KMS-11 (cell line): ENCODE data around the gene SUGCT.
"Not testable (repeated sequence)": the region's sequence is repeated elsewhere in the genome, so short reads cannot be mapped to it uniquely, and the experiment has no call there.

Experiments
- H2AFZ ChIP-seq: fragments of 200-600 bp; sonication (generic); 2 replicates; pipeline ENCODE4 v1.6.1; 2016; ENCODE audit warnings: antibody characterized with exemption, mixed run types, low read depth
- H3K27ac ChIP-seq: fragments of 200-600 bp; sonication (generic); 2 replicates; pipeline ENCODE4 v1.6.1; 2016; ENCODE audit warnings: mild to moderate bottlenecking, mixed run types
- H3K27me3 ChIP-seq: fragments of 200-600 bp; sonication (generic); 2 replicates; pipeline ENCODE4 v1.6.1; 2017; ENCODE audit warnings: mild to moderate bottlenecking, low read depth, mixed run types, moderate library complexity; ENCODE audit not compliant: insufficient read depth
- H3K36me3 ChIP-seq: fragments of 200-600 bp; sonication (generic); 2 replicates; pipeline ENCODE4 v1.6.1; 2017; ENCODE audit warnings: mild to moderate bottlenecking, mixed run types; ENCODE audit not compliant: insufficient read depth
- H3K4me1 ChIP-seq: fragments of 200-600 bp; sonication (generic); 2 replicates; pipeline ENCODE4 v1.6.1; 2016; ENCODE audit warnings: mild to moderate bottlenecking, low read depth, mixed run types; ENCODE audit not compliant: poor library complexity, severe bottlenecking
- H3K4me2 ChIP-seq: fragments of 200-600 bp; sonication (generic); 2 replicates; pipeline ENCODE4 v1.7.0; 2016; ENCODE audit warnings: mild to moderate bottlenecking, mixed run types
- H3K4me3 ChIP-seq: fragments of 200-600 bp; sonication (generic); IDR thresholded peaks from 2 replicates; pipeline ENCODE4 v1.6.1; 2017; ENCODE audit warnings: low read depth, low read length, mixed read lengths; ENCODE audit not compliant: insufficient read depth
- H3K79me2 ChIP-seq: fragments of 200-600 bp; sonication (generic); 2 replicates; pipeline ENCODE4 v1.6.1; 2016; ENCODE audit warnings: low read depth, mixed run types; ENCODE audit not compliant: insufficient read depth
- H3K9ac ChIP-seq: fragments of 200-600 bp; sonication (generic); 2 replicates; pipeline ENCODE4 v1.6.1; 2016; ENCODE audit warnings: mild to moderate bottlenecking, mixed run types
- H4K20me1 ChIP-seq: fragments of 200-600 bp; sonication (generic); 2 replicates; pipeline ENCODE4 v1.6.1; 2016; ENCODE audit warnings: mild to moderate bottlenecking, mixed run types; ENCODE audit not compliant: insufficient read depth
- TF ChIP-seq, protein P1 (sequence below): fragments of 200-600 bp; sonication (generic); conservative IDR thresholded peaks from 2 replicates; pipeline ENCODE4 v1.6.1; 2017; ENCODE audit warnings: low read depth, mild to moderate bottlenecking, antibody characterized with exemption, low read length, moderate library complexity, mixed read lengths

Gene SUGCT

DNA sequence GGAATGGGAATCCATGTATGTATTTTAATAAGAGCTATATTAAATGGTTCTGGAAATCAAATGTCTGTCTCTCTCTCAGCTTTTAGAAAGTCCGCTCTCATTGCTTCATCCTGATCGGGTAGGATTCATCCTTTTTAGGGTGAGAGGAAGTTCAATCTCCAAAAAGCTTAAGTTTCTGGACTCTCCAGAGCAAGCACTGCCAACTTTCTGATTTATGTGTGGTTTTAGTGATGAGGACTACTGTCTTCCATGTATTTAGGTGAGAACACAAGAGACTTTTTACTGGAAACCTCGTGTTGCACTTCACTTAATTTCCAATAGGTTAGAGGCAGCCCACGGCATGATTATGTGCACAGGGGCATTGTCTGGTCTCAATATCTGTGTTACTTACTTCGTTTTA lies 267.9 kb downstream of the SUGCT start:
- Histone ChIP-seq H4K20me1 (no peaks in the 10 kb centered on the region), H3K27ac (no peak overlapping the region), H3K36me3 (no peaks in the 10 kb centered on the region), H3K4me1 (peaks cover 19% of the 10 kb centered on the region), H3K27me3 (no peaks in the 10 kb centered on the region), H3K4me3 (no peak overlapping the region), H3K9ac (no peak overlapping the region), H3K4me2 (no peak overlapping the region), H2AFZ (no peak overlapping the region), H3K79me2 (no peaks in the 10 kb centered on the region)
- TF ChIP-seq, protein P1, sequence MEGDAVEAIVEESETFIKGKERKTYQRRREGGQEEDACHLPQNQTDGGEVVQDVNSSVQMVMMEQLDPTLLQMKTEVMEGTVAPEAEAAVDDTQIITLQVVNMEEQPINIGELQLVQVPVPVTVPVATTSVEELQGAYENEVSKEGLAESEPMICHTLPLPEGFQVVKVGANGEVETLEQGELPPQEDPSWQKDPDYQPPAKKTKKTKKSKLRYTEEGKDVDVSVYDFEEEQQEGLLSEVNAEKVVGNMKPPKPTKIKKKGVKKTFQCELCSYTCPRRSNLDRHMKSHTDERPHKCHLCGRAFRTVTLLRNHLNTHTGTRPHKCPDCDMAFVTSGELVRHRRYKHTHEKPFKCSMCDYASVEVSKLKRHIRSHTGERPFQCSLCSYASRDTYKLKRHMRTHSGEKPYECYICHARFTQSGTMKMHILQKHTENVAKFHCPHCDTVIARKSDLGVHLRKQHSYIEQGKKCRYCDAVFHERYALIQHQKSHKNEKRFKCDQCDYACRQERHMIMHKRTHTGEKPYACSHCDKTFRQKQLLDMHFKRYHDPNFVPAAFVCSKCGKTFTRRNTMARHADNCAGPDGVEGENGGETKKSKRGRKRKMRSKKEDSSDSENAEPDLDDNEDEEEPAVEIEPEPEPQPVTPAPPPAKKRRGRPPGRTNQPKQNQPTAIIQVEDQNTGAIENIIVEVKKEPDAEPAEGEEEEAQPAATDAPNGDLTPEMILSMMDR: no peak

DNA sequence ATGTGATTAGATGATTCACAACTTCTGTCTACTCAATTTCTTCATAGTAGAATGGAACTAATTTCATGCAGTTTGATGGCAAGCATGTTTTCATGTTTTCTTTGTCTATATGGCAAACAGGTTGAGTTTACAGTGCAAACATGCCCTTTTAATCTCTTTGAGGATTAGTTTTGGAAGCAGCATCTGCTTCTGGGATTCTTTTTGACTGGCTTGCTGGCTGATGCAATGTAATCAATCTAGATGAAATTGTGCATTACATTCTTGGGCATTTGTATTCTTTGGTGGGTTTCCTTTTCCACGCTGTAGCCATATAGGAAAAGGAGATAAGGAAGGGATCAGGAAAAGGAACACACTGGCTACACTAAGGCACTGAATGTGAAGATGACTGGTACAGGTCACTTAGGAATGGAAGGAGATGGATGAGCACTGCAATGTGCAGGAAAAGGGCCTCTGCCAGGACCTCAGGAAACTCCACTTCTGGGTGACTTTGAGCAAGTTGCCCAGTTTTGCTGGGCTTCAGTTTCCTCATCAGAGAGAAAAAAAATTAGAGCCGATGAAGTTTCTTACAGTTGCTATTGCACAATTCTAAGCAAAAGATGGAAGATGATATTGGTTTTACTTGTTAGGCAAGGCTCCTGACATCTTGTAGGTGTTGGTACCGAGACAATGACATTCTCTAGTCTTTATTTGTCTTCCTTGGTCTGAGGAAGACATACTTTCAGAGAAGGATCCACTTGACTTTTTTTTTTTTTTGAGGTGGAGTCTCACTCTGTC lies 269.1 kb downstream of the SUGCT start:
- H3K9ac ChIP-seq: no peak overlapping the region
- no peak overlapping the region for H3K27ac ChIP-seq
- H3K4me2 ChIP-seq: no peak overlapping the region
- TF ChIP-seq, protein P1: no peak
- H3K79me2 ChIP-seq: no peaks in the 10 kb centered on the region
- H3K27me3 ChIP-seq: no peaks in the 10 kb centered on the region
- H3K36me3 ChIP-seq: no peaks in the 10 kb centered on the region
- H4K20me1 ChIP-seq: no peaks in the 10 kb centered on the region
- H3K4me3 ChIP-seq: no peak overlapping the region
- H3K4me1 ChIP-seq: peaks cover 19% of the 10 kb centered on the region
- no peak overlapping the region for H2AFZ ChIP-seq

DNA sequence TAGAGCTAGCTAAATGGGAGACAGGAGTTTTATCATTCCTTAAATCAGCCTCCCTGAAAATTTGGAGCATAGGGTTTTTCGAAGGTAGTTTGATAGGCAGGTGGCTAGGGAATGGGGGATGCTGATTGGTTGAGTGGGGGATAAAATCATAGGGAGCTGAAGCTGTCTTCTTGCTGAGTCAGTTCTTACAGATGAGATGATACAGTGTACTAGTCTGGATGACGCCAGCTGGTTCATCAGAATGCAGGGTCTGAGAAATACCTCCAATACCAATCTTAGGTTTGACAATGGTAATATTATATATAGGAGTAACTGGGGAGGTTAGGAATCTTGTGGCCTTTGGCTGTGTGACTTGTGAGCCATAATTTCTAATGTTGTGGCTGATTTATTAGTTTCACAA lies 271.2 kb downstream of the SUGCT start:
- Histone ChIP-seq H3K4me3 (no peak overlapping the region), H3K27ac (no peak overlapping the region), H3K4me2 (no peak overlapping the region), H4K20me1 (no peaks in the 10 kb centered on the region), H3K36me3 (no peaks in the 10 kb centered on the region), H3K9ac (no peak overlapping the region), H3K27me3 (no peaks in the 10 kb centered on the region), H2AFZ (no peak overlapping the region), H3K4me1 (peaks cover 19% of the 10 kb centered on the region), H3K79me2 (no peaks in the 10 kb centered on the region)
- TF ChIP-seq, protein P1: no peak

- Histone ChIP-seq H3K4me2 (no peak overlapping the region), H3K27ac (no peak overlapping the region), H3K79me2 (no peaks in the 10 kb centered on the region), H2AFZ (no peak overlapping the region), H3K4me3 (no peak overlapping the region), H3K9ac (no peak overlapping the region), H3K36me3 (no peaks in the 10 kb centered on the region), H4K20me1 (no peaks in the 10 kb centered on the region), H3K4me1 (no peaks in the 10 kb centered on the region), H3K27me3 (no peaks in the 10 kb centered on the region)
- TF ChIP-seq, protein P1: no peak
Measured at GRCh38 chr7:40412323-40412722, 277.5 kb downstream of the SUGCT start.

DNA sequence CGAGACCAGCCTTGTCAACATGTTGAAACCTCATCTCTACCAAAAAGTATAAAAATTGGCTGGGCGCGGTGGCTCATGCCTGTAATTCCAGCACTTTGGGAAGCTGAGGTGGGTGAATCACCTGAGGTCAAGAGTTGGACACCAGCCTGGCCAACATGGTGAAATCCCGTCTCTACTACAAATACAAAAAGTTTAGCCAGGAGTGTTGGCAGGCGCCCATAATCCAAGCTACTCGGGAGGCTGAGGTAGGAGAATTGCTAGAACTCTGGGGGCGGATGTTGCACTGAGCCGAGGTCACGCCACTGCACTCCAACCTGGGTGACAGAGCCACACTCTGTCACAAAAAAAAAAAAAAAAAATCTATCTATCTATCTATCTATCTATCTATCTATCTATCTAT lies 279.9 kb downstream of the SUGCT start:
- H3K27me3 ChIP-seq, H3K4me2 ChIP-seq, H3K4me3 ChIP-seq, H3K9ac ChIP-seq, H3K4me1 ChIP-seq, H3K27ac ChIP-seq, H3K79me2 ChIP-seq, H2AFZ ChIP-seq, H4K20me1 ChIP-seq, H3K36me3 ChIP-seq: not testable (repeated sequence)
